ENCODE data around the gene OPCML.

DNA sequence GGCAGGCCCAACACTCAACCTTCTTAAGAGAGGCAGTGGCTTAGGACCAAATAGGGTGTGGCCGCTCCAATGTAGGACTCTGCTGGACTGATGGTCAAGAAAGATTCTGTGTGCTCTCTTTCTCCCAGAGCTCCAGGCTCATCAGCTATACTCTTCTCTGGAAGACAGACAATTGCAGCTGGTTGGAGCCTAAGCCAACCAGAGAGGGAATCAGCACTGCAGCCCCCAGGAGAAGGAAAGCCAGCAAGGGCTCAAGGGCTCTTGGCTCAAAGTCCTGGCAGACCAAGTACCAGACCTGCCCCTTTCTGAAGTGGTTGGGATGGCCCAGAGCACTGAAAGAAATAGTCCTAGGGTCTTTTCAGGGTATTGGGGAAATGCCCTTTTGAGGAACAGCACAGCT lies 1084.5 kb downstream of the OPCML start:
- TF ChIP-seq, protein P1, sequence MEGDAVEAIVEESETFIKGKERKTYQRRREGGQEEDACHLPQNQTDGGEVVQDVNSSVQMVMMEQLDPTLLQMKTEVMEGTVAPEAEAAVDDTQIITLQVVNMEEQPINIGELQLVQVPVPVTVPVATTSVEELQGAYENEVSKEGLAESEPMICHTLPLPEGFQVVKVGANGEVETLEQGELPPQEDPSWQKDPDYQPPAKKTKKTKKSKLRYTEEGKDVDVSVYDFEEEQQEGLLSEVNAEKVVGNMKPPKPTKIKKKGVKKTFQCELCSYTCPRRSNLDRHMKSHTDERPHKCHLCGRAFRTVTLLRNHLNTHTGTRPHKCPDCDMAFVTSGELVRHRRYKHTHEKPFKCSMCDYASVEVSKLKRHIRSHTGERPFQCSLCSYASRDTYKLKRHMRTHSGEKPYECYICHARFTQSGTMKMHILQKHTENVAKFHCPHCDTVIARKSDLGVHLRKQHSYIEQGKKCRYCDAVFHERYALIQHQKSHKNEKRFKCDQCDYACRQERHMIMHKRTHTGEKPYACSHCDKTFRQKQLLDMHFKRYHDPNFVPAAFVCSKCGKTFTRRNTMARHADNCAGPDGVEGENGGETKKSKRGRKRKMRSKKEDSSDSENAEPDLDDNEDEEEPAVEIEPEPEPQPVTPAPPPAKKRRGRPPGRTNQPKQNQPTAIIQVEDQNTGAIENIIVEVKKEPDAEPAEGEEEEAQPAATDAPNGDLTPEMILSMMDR (IDR thresholded peaks at IDR 0.05; ENCODE audit: insufficient read depth, low read length): no peak
- no peak for TF ChIP-seq POLR2AphosphoS5 (IDR thresholded peaks at IDR 0.05; ENCODE audit: low read depth)
- TF ChIP-seq, protein P2, sequence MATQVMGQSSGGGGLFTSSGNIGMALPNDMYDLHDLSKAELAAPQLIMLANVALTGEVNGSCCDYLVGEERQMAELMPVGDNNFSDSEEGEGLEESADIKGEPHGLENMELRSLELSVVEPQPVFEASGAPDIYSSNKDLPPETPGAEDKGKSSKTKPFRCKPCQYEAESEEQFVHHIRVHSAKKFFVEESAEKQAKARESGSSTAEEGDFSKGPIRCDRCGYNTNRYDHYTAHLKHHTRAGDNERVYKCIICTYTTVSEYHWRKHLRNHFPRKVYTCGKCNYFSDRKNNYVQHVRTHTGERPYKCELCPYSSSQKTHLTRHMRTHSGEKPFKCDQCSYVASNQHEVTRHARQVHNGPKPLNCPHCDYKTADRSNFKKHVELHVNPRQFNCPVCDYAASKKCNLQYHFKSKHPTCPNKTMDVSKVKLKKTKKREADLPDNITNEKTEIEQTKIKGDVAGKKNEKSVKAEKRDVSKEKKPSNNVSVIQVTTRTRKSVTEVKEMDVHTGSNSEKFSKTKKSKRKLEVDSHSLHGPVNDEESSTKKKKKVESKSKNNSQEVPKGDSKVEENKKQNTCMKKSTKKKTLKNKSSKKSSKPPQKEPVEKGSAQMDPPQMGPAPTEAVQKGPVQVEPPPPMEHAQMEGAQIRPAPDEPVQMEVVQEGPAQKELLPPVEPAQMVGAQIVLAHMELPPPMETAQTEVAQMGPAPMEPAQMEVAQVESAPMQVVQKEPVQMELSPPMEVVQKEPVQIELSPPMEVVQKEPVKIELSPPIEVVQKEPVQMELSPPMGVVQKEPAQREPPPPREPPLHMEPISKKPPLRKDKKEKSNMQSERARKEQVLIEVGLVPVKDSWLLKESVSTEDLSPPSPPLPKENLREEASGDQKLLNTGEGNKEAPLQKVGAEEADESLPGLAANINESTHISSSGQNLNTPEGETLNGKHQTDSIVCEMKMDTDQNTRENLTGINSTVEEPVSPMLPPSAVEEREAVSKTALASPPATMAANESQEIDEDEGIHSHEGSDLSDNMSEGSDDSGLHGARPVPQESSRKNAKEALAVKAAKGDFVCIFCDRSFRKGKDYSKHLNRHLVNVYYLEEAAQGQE (IDR thresholded peaks at IDR 0.05; ENCODE audit: insufficient replicate concordance, low read depth): no peak
- no peak for TF ChIP-seq GABPA (IDR thresholded peaks at IDR 0.05; ENCODE audit: low read depth)

Data from HL-60 (cell line).